Jurkat, Clone E6-1 (cell line): ENCODE measurements around the gene KRT85.
A peak's percentile ranks its signal among the peaks of the same experiment; 100 is the strongest.
"Not testable (repeated sequence)": the region's sequence is repeated elsewhere in the genome, so short reads cannot be mapped to it uniquely, and the experiment has no call there.

ENCODE experiments used
- DNase-seq: peaks from one replicate; pipeline ENCODE4 v3.0.0-alpha.2; 2011; ENCODE audit warnings: low read depth, low spot score
- H3K4me3 ChIP-seq: 2 replicates; pipeline ENCODE4 v1.5.1; 2011; ENCODE audit warnings: mild to moderate bottlenecking, low read length, control low read depth, moderate library complexity

The KRT85 gene

GRCh38 chr12:52334185-52334584 lies 33.1 kb downstream of the KRT85 start:
- no peak overlapping the region for H3K4me3 ChIP-seq
- no peak for DNase-seq

GRCh38 chr12:52333321-52333720 lies 34.0 kb downstream of the KRT85 start:
- DNase-seq: no peak
- no peak overlapping the region for H3K4me3 ChIP-seq

DNA sequence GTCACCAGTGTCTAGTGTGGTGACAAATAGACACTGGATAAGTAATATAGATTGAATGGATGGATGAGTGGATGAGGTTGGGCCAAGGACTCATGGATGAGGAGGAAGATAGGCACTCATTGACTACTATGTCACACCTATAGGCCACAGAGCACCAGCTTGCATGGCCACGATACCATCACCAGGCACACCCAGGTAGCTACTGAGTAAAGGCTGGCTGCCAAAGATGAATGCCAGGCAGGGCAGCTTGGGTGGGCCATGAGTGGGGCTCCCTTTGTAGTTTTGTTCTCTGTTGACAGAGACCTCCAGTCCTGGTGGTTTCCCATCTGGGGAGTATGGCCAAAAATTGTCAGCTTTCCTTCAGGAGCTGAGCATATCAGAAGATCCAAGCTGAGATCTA lies 34.9 kb downstream of the KRT85 start:
- DNase-seq: no peak
- H3K4me3 ChIP-seq: no peak overlapping the region

DNA sequence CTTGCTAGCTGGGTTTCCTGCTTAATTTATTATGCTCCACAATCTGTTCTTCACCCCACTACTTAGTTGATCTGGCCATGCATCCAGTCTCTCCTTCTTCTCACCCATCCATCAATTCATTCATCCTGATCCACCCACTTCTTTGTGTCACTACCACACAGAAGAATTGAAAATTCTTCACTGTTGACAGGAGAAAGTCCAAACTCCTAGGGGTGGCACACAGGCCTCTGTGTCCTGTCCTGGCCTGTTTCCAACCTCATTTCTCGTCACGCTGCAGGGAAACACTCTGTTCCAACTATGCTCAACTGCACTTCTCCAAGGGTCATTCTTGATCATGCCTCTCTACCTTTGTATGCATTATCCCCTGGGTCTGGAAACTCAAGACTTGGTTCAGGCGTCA lies 35.4 kb downstream of the KRT85 start:
- no peak for DNase-seq

GRCh38 chr12:52331039-52331438 lies 36.2 kb downstream of the KRT85 start:
- H3K4me3 ChIP-seq: no peak overlapping the region
- DNase-seq: no peak

More for the DNA sequence above, 35.4 kb downstream of the KRT85 start:
- H3K4me3 ChIP-seq: no peak overlapping the region

GRCh38 chr12:52327830-52328500 lies 39.3 kb downstream of the KRT85 start:
- no peak for DNase-seq
- H3K4me3 ChIP-seq: no peak overlapping the region

DNA sequence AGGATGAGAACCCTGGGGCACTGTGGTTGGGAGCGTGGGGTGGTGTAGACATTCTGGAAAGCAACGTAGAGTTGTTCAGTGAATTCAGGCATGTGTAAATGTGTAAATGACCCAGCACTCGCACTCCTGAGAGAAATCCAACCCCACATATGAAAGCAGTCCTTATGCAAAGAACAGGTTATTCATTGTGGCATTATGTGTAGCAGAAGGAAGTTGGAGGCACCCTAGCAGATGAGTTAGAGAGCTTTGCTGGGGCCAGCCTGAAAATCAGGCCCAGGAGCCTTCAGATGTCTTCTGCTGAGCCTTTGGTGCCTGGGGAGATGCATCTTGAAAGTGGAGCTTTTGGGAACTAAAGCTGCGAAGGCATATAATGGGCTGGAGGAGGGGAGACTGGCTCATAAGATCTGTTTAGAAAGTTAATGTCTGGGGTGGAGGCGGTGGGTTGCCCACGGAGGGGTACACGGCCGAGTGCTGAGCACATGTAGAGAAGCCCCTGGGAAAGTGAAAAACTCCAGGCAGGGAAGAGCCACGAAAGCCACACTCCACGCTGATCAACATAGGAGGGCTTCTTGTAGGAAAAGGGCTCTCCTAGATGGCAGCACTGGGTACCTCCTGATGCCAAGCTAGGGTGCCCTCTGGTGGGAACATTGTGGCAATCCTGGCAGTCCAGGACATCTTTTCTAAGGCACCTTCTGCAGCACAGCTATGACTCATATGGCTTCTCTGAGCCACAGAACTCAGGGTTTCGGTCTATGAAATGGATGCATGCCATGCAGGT lies 40.0 kb downstream of the KRT85 start:
- H3K4me3 ChIP-seq: no peak overlapping the region
- DNase-seq: peak; percentile 82

DNA sequence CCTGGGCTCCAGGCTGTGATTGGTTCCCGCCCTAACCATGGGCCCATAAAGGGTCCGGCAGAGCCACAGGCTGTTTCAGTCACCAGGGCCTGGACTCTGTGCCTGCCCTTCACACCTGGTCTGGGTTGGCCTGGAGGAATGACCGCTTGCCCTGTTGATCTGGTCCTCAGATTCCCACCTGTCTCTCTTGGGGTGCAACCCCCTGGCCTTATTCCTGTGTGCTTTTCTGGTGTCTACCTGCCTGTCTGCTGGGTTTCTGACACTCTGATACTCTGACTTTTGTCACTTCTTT lies 43.2 kb downstream of the KRT85 start:
- no peak overlapping the region for H3K4me3 ChIP-seq
- no peak for DNase-seq

DNA sequence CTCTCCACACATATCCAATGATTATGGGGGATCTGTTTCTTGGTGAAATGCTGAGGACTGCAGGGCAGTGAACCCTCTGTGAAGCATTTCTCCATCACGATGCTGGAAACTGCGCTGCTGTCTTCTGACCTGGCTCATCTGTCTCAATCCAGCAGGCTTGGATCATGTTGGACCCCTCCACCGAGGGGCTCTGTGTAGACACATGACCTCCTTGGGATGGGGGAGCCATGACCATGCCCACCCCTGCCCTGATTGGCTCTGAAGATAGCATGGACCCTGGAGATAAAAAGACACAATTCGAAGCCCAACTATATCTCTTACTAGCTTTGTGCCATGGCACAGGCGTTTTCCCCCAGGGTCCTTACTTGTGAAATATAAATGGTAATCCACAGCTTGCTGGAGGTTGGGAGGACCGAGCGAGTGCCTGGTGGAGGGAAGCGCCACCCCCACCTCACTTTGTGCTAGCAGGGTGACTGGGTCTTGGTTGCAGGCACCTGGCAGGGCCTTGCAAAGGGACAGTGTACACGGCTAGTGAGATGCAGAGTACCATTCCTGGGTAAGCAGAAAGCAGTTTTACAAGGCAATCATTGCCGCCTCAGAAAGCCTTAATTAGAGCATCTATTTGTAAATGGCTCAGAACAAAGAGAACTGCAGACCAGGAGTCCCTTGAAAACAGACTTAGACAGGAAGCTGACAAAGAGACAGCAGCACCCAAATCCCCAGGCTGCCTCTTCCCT lies 43.7 kb downstream of the KRT85 start:
- no peak for DNase-seq
- H3K4me3 ChIP-seq: no peak overlapping the region

DNA sequence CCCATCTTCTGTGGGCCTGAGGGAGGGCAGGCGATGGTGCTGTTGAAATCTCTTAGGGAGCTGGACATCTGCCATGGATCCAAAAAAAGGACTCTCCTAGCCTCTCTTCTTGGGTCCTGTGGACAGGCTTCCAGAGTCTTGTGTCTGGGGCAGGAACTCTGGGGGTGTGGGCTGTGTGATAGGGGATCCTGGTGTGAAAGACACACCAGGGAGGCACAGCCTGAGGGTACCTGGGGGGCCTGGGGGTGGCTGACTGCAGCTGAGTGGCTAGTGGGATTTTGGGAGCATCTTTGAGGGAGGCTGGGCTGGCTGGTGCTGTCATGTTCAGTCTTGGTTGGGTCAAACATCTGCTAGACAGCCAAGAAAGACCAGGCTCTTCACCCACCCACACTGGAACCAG lies 44.3 kb downstream of the KRT85 start:
- no peak overlapping the region for H3K4me3 ChIP-seq
- DNase-seq: no peak

- DNase-seq: no peak
Observed at GRCh38 chr12:52322069-52322468, 45.2 kb downstream of the KRT85 start.

DNA sequence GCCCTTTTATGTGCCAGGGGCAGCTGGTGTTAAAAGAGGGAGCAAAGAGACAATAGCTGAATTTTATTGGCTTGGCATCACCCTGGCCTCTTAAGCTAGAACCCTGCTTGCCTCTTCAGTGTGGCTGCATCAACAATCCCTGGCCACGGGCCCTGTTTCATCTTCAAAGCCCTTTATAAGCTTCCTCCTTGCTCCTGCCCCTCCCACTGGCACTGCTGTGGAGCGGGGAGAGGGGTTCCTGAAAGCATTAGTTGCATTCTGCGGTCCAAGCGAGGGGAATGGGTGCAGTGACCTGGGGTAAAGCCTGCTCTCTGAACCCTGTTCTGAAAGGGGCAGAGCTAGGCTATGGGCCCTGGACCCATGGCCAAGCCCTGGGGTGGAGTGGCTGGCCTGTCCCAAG lies 45.9 kb downstream of the KRT85 start:
- H3K4me3 ChIP-seq: no peak overlapping the region
- DNase-seq: no peak

More at GRCh38 chr12:52322069-52322468, 45.2 kb downstream of the KRT85 start:
- H3K4me3 ChIP-seq: no peak overlapping the region

GRCh38 chr12:52320784-52321400 lies 46.4 kb downstream of the KRT85 start, which contains the start of gene KRT83:
KRT83 (minus strand) TSS chr12:52321398; CDS start chr12:52321335, 63 bp downstream.
- no peak for DNase-seq
- no peak within 1 kb of the TSS for H3K4me3 ChIP-seq

- DNase-seq: peak; percentile 50
- H3K4me3 ChIP-seq: no peak overlapping the region
Observed at GRCh38 chr12:52319097-52319496, 48.2 kb downstream of the KRT85 start.

- no peak for DNase-seq
- H3K4me3 ChIP-seq: no peak overlapping the region
Observed at GRCh38 chr12:52318241-52318990, 48.9 kb downstream of the KRT85 start.

GRCh38 chr12:52317468-52318052 lies 49.7 kb downstream of the KRT85 start:
- no peak overlapping the region for H3K4me3 ChIP-seq
- no peak for DNase-seq

GRCh38 chr12:52316701-52317100 lies 50.6 kb downstream of the KRT85 start:
- H3K4me3 ChIP-seq: no peak overlapping the region
- DNase-seq: no peak

GRCh38 chr12:52316290-52316689 lies 51.0 kb downstream of the KRT85 start:
- H3K4me3 ChIP-seq: no peak overlapping the region
- no peak for DNase-seq

DNA sequence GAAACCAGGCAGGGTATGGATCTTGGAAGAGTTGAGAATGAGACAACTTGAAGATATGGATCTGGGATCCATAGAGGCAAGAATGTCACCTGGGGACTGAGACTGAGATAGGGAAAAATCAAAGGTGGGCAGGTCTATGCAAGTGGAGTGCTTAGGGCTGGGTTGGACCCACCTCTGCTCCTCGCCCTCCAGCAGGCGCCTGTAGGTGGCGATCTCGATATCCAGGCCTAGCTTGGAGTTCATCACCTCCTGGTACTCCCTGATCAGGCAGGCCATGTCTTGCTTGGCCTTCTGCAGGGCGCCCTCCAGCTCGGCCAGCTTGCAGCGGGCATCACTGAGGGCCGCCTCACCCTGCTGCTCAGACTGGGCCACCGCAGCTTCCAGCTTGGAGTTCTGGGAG lies 51.6 kb downstream of the KRT85 start:
- H3K4me3 ChIP-seq: not testable (repeated sequence)
- peak; percentile 15 for DNase-seq
